Upper lobe of left lung (tissue), 6 donors: ENCODE data around the gene ATRNL1. TPM values are rescaled to one million over a fixed set of nuclear protein-coding genes. Genes with fewer than 3 reads are reported as not detected.
"Not testable (repeated sequence)": the region's sequence is repeated elsewhere in the genome, so short reads cannot be mapped to it uniquely, and the experiment has no call there.

ENCODE experiments used
- ATAC-seq, 2 donors: fragments of 200-7000 bp; cut with Tn5 transposase; one replicate each; pipeline ENCODE4 v1.9.1; 2022; ENCODE audit warnings: mild to moderate bottlenecking in 2 of 2, moderate library complexity in 2 of 2; ENCODE audit not compliant: low FRiP score in 2 of 2
- DNase-seq, 2 donors: peaks; one replicate each; pipeline ENCODE4 v3.0.0-alpha.2; 2019 to 2020
- H3K27ac ChIP-seq, 4 donors: fragments of 200-600 bp; sonication (generic); one replicate each; pipeline ENCODE4 v1.5.1; 2016 to 2019
- H3K27me3 ChIP-seq, 4 donors: fragments of 200-600 bp; sonication (generic); one replicate each; pipeline ENCODE4 v1.5.1; 2017 to 2019
- H3K36me3 ChIP-seq, 4 donors: fragments of 200-600 bp; sonication (generic); one replicate each; pipeline ENCODE4 v1.5.1; 2016 to 2019
- H3K4me1 ChIP-seq, 4 donors: fragments of 200-600 bp; sonication (generic); one replicate each; pipeline ENCODE4 v1.5.1; 2018 to 2019
- H3K4me3 ChIP-seq, 4 donors: fragments of 200-600 bp; sonication (generic); one replicate each; pipeline ENCODE4 v1.5.1; 2017 to 2019; ENCODE audit warnings: mild to moderate bottlenecking in 2 of 4, moderate library complexity in 1 of 4
- H3K9me3 ChIP-seq, 4 donors: fragments of 200-600 bp; sonication (generic); one replicate each; pipeline ENCODE4 v1.5.1; 2018 to 2019
- CTCF ChIP-seq, 6 experiments: fragments of 450-650 bp in 4 of 6; fragments of 200-600 bp in 2 of 6; sonication (generic) in 2 of 6; IDR thresholded peaks; one replicate each; pipeline ENCODE4 v1.5.1; 2016 to 2019; ENCODE audit warnings: antibody characterized with exemption in 6 of 6
- EP300 ChIP-seq, 4 donors: sonication (generic); formaldehyde crosslinking; IDR thresholded peaks; one replicate each; pipeline ENCODE4 v1.5.1; 2017; ENCODE audit warnings: antibody characterized with exemption in 4 of 4, control low read depth in 2 of 4
- POLR2A ChIP-seq, 4 donors: fragments of 450-650 bp; IDR thresholded peaks; one replicate each; pipeline ENCODE4 v1.5.1; 2016 to 2017; ENCODE audit warnings: antibody characterized with exemption in 4 of 4, mild to moderate bottlenecking in 2 of 4
- POLR2AphosphoS5 ChIP-seq, 2 donors: sonication (generic); formaldehyde crosslinking; IDR thresholded peaks; one replicate each; pipeline ENCODE4 v1.5.1; 2017; ENCODE audit warnings: antibody characterized with exemption in 2 of 2
- WGBS, 2 donors: methylation state at CpG; one replicate each; pipeline ENCODE4 v1.1.5; 2017 to 2018; 5-methylcytosine and 5-hydroxymethylcytosine counted together
- total RNA-seq, 6 donors: library from RNA; depleted of rRNA in 4 of 6; stranded (reverse); fragments of >200 nt in 4 of 6; gene quantifications; one replicate each; pipeline versions ENCODE4 v1.1.0 to v1.2.1, GENCODE V29; 2016 to 2021
- donor health status: DM: no; HTN: no; CAD: no; lungs with moderate emphysema.
- donor health status: DM: no; HTN: yes; CAD: no; lungs with severe emphysema.

ATRNL1 gene
- total RNA-seq, 6 donors from 2014 or later, result 0.11 to 1.0 (median 0.39) TPM

DNA sequence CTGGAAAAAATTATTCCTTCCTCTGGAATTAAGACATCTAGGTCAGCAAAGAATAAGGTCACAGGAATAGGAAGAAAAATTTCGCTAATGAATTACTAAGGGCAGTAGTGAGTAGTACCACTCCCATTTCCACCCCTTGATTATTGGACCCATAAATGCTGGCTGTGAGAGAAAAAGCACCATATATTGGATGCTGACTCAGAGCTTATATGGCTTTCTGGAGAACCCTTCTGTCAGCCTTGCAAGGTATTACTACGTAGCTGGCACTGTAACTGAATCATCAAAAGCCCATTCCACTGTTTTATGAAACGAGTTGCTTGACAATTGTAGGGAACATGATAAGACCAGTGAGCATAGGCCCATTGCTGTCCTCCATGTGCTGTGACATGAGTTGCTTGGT lies 179.3 kb downstream of the ATRNL1 start:
- Histone ChIP-seq H3K4me1 (no peaks in the 10 kb centered on the region), H3K4me3 (no peak overlapping the region), H3K36me3 (no peaks in the 10 kb centered on the region), H3K9me3 (no peaks in the 10 kb centered on the region), H3K27ac (no peak overlapping the region), H3K27me3 (no peaks in the 10 kb centered on the region)
- WGBS, 2 donors, result 87 to 90% methylated on average over 3 of the region's 3 CpGs
- ATAC-seq (no peak), DNase-seq (no peak)
- TF ChIP-seq CTCF (IDR thresholded peaks at IDR 0.05) (no peak), POLR2AphosphoS5 (IDR thresholded peaks at IDR 0.05) (no peak), EP300 (IDR thresholded peaks at IDR 0.05) (no peak), POLR2A (IDR thresholded peaks at IDR 0.05) (no peak)

DNA sequence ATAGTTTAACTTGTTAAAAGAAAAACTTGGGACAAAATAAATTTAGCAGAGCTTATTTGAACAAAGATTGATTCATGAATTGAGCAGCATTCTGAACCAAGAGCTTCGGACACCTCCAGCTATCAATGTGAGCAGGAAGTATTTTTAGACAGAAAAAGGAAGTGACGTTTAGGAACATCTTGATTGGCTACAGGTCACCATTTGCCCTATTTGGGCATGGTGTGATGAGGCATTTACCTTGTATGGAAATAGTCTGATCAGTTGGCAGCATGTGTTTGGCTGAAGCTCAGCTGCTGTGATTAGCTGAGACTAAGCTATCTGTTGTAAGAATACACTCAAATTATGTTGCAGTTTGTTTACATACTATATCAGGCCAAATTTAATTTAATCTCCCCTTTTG lies 185.1 kb downstream of the ATRNL1 start:
- no peaks in the 10 kb centered on the region for H3K36me3 ChIP-seq
- H3K27me3 ChIP-seq, result no peaks in the 10 kb centered on the region
- no peak for DNase-seq
- WGBS, 2 donors, result 55 to 65% methylated on average over 2 of the region's 2 CpGs
- no peak for TF ChIP-seq CTCF (IDR thresholded peaks at IDR 0.05)
- TF ChIP-seq EP300 (IDR thresholded peaks at IDR 0.05), result no peak
- TF ChIP-seq POLR2AphosphoS5 (IDR thresholded peaks at IDR 0.05), result no peak
- TF ChIP-seq POLR2A (IDR thresholded peaks at IDR 0.05), result no peak
- H3K27ac ChIP-seq, result no peak overlapping the region
- ATAC-seq, result no peak
- H3K4me3 ChIP-seq, result no peak overlapping the region
- H3K4me1 ChIP-seq, result no peaks in the 10 kb centered on the region
- H3K9me3 ChIP-seq, result no peaks in the 10 kb centered on the region

DNA sequence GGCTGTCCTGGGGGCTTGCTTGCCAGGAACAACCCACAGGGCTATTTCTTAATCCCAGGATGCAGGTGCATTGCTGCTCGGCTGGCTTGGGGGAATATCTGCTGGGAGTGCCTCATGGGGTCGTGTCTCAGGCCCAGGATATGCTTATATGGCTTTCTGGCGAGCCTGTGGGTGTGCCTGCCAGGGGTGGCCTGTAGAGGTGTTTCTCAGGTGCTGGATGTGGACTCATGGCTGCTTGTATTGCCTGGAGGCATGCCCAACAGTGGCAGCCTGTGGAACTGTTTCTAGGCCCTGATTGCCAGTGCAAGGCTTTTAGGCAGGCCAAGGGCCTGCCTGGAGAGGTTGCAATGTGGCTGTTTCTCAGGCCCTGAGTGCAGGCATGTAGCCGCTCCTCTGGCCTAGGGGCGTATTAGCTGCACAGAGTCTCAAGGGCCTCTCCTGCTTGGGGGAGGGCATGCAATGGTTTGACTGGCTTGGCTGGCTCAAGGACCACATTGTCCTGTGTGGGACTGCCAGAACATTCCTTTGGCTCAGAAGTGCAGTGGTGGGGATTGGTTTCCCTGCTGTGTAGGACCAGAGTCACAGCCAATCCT lies 202.1 kb downstream of the ATRNL1 start:
- no peak overlapping the region for H3K4me3 ChIP-seq
- DNase-seq (no peak), ATAC-seq (no peak)
- WGBS, 2 donors, result 72% methylated on average over 5 of the region's 5 CpGs; no CpG with 5 or more reads in 1 of the 2 donors
- peaks cover 0 to 8% (median 3%) of the 10 kb centered on the region in 4 donors for H3K9me3 ChIP-seq
- no peaks in the 10 kb centered on the region for H3K36me3 ChIP-seq
- H3K4me1 ChIP-seq, result no peaks in the 10 kb centered on the region
- no peak overlapping the region for H3K27ac ChIP-seq
- TF ChIP-seq POLR2AphosphoS5 (IDR thresholded peaks at IDR 0.05), result no peak
- no peak for TF ChIP-seq EP300 (IDR thresholded peaks at IDR 0.05)
- no peak for TF ChIP-seq CTCF (IDR thresholded peaks at IDR 0.05)
- no peak for TF ChIP-seq POLR2A (IDR thresholded peaks at IDR 0.05)
- no peaks in the 10 kb centered on the region for H3K27me3 ChIP-seq

DNA sequence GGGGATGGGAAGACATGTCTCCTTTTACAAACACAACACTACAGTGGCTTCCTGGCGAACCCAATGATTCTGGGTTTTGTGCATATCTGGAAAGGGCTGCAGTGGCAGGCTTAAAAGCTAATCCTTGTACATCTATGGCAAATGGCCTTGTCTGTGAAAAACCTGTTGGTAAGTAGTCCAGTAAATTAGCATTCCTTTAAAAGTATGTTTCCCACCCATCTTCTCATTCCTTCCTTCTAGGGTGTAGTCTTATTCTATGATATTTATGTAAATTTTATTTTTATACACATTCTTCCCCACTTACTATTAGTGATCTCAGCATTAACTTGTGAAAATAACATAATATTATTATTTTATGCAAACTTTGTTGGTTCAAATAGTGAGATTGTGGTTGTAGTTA lies 206.9 kb downstream of the ATRNL1 start:
- no peaks in the 10 kb centered on the region for H3K36me3 ChIP-seq
- no peaks in the 10 kb centered on the region for H3K27me3 ChIP-seq
- DNase-seq, result no peak
- TF ChIP-seq CTCF (IDR thresholded peaks at IDR 0.05) (no peak), EP300 (IDR thresholded peaks at IDR 0.05) (no peak), POLR2AphosphoS5 (IDR thresholded peaks at IDR 0.05) (no peak), POLR2A (IDR thresholded peaks at IDR 0.05) (no peak)
- no peak overlapping the region for H3K4me3 ChIP-seq
- WGBS, 2 donors, result 76 to 91% methylated on average over 1 of the region's 1 CpG
- ATAC-seq, result no peak
- peaks cover 0 to 6% (median 0%) of the 10 kb centered on the region in 4 donors for H3K9me3 ChIP-seq
- no peaks in the 10 kb centered on the region for H3K4me1 ChIP-seq
- H3K27ac ChIP-seq, result no peak overlapping the region

DNA sequence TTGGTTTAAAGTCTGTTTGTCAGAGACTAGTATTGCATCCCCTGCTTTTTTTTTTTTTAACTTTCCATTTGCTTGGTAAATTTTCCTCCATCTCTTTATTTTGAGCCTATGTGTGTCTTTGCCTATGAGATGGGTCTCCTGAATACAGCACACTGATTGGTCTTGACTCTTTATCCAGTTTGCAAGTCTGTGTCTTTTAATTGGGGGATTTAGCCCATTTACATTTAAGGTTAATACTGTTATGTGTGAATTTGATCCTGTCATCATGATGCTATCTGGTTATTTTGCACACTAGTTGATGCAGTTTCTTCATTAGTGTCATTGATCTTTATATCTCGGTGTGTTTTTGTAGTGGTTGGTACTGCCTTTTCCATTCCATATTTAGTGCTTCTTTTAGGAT lies 226.5 kb downstream of the ATRNL1 start:
- H3K9me3 ChIP-seq, H3K36me3 ChIP-seq, ATAC-seq, H3K4me1 ChIP-seq, H3K27me3 ChIP-seq, H3K27ac ChIP-seq, H3K4me3 ChIP-seq, DNase-seq: not testable (repeated sequence)
- WGBS, 2 donors, result 92 to 100% methylated on average over 1 of the region's 1 CpG
